HEK293 (cell line): ENCODE results near the gene FOXO1.

Experiments used
- KLF7 ChIP-seq: fragments of 450-650 bp; formaldehyde crosslinking; IDR thresholded peaks from 2 replicates; pipeline ENCODE4 v1.5.1; 2016; ENCODE audit warnings: missing biosample characterization, missing genetic modification characterization, borderline replicate concordance
- ZBTB7A ChIP-seq: fragments of 450-650 bp; formaldehyde crosslinking; IDR thresholded peaks from 2 replicates; pipeline ENCODE4 v1.5.1; 2016; ENCODE audit warnings: low read depth, missing biosample characterization, missing genetic modification characterization
- ZNF121 ChIP-seq: fragments of 450-650 bp; formaldehyde crosslinking; IDR thresholded peaks from 2 replicates; pipeline ENCODE4 v1.5.1; 2016; ENCODE audit warnings: missing biosample characterization, missing genetic modification characterization
- TF ChIP-seq, protein P1 (sequence below): fragments of 450-650 bp; formaldehyde crosslinking; conservative IDR thresholded peaks from 2 replicates; pipeline ENCODE4 v1.5.1; 2016; ENCODE audit warnings: low read depth, missing biosample characterization, missing genetic modification characterization
- TF ChIP-seq, protein P2 (sequence below): fragments of 450-650 bp; formaldehyde crosslinking; IDR thresholded peaks from 2 replicates; pipeline ENCODE4 v1.5.1; 2016; ENCODE audit warnings: missing biosample characterization, missing genetic modification characterization

DNA sequence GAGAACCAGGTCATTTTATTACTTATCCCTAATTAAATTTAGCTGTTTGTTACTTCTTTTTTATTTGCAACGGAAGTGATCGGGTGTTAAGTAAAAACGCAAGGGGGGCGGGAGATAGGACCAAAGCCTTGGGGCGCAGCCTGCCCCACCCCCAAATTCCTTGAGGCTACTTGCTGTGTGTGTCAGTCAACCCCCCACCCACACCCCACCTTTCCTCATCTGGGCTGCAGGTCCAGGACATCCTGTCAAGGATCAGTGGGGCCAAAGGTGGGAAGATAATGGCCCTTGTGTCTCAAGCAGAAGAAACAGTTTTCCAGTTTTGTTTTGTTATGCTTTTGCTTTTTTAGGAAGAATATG is 1.2 kb upstream of the FOXO1 start:
- no peak for TF ChIP-seq ZBTB7A (tag by site-specific recombination)
- TF ChIP-seq, protein P1, sequence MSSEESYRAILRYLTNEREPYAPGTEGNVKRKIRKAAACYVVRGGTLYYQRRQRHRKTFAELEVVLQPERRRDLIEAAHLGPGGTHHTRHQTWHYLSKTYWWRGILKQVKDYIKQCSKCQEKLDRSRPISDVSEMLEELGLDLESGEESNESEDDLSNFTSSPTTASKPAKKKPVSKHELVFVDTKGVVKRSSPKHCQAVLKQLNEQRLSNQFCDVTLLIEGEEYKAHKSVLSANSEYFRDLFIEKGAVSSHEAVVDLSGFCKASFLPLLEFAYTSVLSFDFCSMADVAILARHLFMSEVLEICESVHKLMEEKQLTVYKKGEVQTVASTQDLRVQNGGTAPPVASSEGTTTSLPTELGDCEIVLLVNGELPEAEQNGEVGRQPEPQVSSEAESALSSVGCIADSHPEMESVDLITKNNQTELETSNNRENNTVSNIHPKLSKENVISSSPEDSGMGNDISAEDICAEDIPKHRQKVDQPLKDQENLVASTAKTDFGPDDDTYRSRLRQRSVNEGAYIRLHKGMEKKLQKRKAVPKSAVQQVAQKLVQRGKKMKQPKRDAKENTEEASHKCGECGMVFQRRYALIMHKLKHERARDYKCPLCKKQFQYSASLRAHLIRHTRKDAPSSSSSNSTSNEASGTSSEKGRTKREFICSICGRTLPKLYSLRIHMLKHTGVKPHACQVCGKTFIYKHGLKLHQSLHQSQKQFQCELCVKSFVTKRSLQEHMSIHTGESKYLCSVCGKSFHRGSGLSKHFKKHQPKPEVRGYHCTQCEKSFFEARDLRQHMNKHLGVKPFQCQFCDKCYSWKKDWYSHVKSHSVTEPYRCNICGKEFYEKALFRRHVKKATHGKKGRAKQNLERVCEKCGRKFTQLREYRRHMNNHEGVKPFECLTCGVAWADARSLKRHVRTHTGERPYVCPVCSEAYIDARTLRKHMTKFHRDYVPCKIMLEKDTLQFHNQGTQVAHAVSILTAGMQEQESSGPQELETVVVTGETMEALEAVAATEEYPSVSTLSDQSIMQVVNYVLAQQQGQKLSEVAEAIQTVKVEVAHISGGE (tag by site-specific recombination): no peak
- TF ChIP-seq KLF7 (tag by site-specific recombination): no peak
- TF ChIP-seq, protein P2, sequence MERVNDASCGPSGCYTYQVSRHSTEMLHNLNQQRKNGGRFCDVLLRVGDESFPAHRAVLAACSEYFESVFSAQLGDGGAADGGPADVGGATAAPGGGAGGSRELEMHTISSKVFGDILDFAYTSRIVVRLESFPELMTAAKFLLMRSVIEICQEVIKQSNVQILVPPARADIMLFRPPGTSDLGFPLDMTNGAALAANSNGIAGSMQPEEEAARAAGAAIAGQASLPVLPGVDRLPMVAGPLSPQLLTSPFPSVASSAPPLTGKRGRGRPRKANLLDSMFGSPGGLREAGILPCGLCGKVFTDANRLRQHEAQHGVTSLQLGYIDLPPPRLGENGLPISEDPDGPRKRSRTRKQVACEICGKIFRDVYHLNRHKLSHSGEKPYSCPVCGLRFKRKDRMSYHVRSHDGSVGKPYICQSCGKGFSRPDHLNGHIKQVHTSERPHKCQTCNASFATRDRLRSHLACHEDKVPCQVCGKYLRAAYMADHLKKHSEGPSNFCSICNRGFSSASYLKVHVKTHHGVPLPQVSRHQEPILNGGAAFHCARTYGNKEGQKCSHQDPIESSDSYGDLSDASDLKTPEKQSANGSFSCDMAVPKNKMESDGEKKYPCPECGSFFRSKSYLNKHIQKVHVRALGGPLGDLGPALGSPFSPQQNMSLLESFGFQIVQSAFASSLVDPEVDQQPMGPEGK (tag by site-specific recombination): no peak
- TF ChIP-seq ZNF121 (tag by site-specific recombination): no peak
